IPS-11a (cell line): ENCODE data around the gene SERPINE3.

Experiments
- H3K4me3 ChIP-seq: one replicate; pipeline ENCODE4 v1.5.1; 2013; ENCODE audit warnings: low read depth, low read length, control low read depth

SERPINE3 gene

DNA sequence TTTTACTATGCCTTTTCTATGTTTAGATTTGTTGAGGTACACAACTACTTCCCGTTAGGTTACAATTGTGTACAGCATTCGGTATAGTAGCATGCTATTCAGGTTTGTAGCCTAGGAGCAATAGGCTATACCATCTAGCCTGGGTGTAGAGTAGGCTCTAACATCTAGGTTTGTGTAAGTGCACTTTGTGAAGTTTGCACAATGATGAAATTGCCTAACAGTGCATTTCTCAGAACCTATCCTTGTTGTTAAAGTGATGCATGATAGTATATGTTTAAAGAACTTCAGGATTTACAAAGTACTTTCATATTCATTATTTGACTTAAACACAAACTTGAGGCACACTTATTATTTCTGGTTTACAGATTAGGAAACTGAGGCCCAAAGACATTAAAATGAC lies 11.5 kb upstream of the SERPINE3 start:
- H3K4me3 ChIP-seq = no peak overlapping the region

DNA sequence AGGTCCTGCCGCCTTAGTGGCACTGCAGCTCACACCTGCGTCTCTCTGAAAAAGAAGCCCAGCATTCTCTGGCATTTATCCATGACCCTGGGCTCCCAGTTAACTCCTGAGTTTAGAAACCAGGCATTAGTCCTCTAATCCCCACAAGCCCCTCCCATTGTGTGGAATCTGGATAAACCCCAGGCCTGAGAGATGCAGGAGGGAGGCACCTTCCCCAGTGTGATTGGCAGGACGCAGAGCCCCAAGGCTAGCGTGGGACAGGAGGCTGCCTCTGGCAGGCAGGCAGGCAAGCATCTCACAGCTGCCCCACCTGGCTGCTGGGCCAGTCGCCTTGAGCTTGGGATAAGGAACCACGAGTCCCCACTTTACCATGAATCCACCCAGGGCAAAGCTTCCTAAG lies 11.0 kb upstream of the SERPINE3 start:
- no peak overlapping the region for H3K4me3 ChIP-seq

DNA sequence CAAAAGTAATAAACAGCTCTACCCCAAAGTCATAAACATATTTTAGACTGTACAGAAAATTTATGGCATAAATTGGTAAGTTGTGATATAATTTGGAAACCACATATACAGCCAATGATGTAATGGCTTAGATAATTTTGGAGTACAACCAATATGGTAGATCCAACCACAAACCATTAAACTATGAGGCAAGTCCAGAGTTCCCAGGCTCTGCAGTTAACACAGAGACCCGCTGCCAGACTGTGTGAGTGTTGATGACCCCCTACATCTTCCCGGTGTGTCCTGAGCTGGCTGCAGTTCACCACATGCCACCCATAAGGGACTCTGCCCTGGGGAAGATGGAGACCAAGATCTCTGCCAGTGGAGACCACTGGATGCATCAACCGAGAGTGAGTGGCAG lies 9.9 kb upstream of the SERPINE3 start:
- H3K4me3 ChIP-seq = no peak overlapping the region

DNA sequence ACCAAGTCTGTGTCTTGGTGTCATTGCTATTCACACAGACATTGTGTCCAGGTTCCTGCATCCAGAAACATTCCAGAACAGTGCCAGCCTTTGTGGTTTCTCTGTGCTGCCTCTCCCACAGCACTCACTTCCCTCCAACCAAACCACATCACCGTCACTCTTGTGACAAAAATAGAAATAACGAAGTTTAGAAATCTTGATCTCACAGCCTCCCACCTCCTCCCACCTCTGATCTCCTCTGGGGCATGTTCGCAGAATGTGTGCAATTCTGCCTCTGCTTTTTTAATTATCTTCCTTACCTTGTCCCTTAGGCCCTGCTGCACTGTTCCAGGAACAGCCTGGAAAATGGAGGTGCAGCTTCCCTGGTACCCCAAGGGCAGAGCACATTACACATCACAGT lies 8.7 kb upstream of the SERPINE3 start:
- H3K4me3 ChIP-seq = no peak overlapping the region

DNA sequence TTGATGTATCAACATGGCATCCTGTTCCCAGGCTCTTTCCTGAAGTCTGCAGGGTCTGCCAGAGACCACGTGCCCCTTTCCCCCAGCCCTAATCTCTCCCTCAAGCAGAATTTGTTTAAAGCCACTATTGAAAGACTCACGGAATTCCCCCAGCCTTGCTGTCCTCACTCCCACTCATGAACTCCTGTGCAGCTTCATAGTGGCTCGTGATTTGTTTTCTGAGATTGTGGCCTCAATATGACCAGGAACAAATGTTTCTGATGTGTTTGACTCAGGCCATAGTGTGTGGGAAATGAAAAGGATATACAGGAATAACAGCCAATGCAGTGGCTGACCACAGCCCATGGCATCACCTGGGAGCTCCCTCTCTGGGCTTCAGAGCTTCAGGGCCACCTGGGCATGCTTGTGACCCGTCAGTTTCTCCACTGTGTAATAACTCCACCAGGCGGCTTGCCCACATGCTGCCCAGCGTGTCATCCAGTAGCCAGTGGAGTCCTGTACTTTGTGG lies 8.1 kb upstream of the SERPINE3 start:
- no peak overlapping the region for H3K4me3 ChIP-seq

DNA sequence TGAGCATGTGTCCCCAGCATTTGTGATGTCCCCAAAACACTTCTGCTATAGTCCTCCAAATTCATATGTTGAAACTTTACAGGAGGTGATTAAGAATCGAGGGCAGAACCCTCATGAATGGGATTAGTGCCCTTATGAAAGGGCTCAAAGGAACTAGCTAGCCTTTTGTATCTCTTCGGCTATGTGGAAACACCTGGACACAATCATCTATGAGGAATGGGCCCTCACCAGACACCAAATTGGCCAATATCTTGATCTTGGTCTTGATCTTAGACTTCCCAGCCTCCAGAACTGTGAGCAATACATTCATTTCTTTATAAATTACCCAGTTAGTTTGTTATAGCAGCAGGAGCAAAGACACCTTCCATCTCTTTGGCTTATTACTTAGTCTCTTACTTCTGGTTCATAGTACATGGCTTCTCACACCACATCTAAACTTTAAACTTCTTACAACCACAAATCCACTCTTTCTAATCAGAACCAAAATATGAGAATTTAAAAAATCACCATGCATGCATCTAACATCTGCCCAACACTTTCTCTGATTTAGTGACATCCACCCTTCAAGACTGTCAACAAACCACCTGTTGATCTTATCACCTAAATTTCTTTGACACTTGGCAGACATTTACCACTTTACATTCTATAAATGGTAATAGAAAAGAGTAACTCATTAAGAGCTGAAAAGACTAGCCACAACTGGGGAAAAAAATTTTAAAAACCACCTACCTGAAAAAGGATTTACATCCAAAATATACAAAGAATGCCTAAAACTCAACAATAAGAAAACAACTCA lies 6.7 kb upstream of the SERPINE3 start:
- H3K4me3 ChIP-seq = no peak overlapping the region

DNA sequence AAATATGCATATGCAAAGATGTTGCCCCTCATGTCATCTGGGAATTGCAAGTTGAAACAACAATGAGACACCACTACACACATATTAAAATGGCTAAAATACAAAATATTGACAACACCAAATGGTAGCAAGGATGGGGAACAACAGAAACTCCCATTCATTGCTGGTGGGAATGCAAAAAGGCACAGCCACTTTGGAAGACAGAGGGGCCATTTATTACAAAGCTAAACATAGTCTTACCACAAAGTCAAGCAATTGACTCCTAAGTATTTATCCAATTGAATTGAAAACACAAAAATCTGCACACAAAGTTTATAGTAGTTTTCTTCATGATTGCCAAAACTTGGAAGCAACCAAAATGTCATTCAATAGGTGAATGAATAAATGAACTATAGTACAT lies 6.1 kb upstream of the SERPINE3 start:
- H3K4me3 ChIP-seq = no peak overlapping the region

DNA sequence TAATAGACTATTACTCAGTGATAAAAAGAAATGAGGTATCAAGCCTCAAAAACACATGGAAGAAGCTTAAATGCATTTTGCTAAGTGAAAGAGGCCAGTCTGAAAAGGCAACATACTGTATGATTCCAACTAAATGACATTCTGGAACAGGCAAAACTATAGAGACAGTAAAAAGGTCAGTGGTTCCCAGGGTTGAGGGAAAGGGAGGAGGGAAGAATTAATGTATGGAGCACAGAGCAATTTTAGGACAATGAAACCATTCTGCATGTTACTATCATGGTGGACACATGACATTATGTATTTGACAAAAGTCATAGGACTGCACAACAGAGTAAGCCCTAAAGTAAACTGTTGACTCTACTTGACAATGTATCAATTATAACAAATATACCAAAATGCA lies 5.7 kb upstream of the SERPINE3 start:
- no peak overlapping the region for H3K4me3 ChIP-seq

DNA sequence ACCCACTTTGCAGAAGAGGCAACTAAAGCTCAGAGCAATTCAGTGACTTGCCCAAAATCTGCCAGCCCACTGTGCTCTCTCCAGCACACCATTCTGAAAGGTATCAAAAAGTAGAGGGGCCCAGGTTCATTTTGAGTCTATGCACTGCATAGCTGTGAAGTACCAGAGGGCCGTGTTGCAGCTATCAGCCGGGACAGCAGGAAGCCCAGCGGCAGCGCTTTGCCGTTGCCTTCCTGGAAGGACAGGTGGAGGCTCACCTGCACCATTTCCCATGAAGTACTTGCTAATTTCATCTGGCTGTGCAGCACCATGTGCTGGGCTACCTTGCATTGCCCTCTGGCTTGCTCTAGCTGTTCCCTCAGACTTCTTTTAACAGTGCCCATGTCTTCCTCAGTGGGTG lies 2.7 kb upstream of the SERPINE3 start:
- H3K4me3 ChIP-seq = no peak overlapping the region

DNA sequence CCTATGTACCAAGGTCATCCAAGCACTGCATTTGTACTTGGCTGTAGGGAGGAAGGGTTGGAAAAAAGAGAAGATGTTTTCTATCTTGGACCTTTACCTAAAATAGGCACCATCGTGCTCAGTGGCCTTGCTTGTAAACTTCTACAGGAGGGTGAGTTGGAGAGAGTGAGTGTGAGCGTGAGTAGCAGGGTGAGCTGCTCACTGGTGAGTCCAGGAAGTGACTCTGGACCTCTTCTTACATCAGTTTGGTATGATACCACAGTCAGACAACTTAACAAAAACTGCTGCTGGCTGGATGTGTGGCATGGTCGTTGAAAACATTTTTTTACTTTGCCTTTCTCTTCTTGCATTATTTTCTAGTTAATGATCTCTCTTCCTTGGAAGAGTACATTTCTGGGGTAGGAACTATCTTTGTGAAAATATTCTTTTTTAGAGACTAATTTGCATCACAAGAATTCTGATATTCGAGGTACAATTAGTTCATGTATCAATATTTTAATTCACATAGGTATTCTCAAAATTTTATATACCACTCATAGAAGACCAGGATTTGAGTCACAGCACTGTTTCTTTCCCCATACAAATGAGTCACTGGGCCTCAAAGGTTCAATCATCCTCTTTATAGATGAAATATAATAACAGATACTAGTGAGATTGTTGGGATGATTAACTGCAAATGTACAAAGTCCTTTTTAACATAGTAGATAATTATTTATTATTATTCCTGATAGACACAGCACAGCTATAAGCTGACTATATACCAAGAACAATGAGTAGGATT lies 651 bp downstream of the SERPINE3 start:
- H3K4me3 ChIP-seq = no peak overlapping the region

DNA sequence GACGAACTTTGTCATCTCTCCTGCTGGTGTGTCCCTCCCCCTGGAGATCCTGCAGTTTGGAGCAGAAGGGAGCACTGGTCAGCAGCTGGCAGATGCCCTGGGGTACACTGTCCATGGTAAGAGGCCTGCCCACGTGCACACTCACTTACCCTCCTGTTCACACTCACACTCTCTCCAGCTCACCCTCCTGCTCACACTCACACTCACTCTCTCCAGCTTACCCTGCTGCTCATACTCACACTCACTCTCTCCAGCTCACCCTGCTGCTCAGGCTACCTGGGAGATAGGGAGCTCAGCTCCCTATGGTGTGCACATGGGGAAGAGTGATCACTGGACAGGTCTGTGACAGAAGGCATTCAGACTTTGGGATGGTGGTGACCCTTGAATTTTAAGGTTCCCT lies 1.7 kb downstream of the SERPINE3 start:
- H3K4me3 ChIP-seq = no peak overlapping the region

DNA sequence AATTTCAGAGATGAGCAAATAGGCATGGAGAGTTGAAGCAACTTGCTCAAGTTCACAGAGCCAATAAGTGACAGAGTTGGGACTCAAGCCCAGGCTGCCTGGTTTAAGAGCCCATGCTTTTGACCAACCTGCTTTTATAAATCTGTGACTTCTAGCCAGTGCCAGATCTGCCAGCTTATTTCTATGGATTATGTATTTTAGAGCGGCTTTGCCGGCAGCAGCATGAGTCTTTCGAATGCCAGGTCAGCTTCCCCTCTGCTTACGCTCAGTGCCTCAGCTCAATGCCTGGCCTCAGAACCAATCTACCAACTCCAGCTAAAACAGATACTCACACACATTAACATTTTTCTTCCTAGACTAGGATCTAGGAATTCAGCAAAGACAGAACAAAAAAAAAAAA lies 2.3 kb downstream of the SERPINE3 start:
- H3K4me3 ChIP-seq = no peak overlapping the region

DNA sequence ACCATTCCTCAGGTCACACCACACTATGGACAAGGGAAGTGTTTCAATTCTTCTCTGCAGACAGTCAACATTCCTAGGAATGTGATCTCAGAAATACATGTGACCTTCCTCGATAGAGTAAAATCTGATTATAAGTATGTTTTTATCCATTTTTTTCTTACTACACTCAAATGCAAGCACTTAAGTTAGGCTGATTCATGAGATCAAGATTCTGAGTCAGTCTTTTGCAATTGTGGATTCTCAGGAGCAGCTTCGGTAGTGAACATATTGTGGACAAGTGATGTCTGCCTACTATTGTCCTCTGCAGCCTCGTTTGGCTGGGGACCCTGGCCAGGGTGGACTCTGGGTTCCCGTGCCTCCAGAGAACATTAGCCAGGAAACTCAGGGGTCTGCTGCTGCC lies 3.2 kb downstream of the SERPINE3 start:
- no peak overlapping the region for H3K4me3 ChIP-seq

DNA sequence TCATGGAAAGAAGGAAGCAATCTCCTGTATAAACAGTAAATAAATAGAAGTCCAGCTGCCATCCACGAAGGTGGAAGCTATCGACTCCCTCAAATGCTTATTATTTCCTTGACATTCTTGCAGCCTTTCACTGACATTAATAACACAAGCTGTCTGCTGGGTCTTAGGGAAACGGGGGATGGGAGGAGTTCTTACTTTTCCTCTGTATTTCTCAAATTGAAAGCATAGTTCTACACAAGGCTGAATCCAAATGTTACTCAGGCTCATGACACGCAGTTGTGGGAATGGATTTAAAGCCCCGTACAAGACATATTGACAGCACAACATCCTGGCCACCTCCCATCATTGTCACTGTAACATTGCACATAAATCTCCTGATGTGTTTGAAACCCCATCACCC lies 4.0 kb downstream of the SERPINE3 start:
- H3K4me3 ChIP-seq = no peak overlapping the region

DNA sequence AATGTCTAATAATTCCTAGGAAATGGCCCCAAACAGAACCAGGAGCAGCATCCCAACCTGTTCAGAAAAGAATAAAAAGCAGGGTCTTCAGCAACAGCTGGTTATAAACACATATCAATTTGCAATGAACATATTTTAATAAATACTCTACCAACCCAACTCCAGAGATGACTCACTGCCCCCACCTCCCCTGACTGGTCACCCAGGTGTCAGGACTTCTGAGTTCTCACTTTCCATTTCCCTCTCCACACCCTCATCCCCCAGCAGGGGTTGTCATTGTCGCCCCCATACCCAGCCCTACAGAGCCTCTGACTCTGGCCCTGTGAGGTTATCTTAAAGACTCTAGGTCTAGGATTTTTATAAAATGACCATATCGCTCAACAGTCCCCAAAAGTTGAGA lies 6.9 kb downstream of the SERPINE3 start:
- no peak overlapping the region for H3K4me3 ChIP-seq

DNA sequence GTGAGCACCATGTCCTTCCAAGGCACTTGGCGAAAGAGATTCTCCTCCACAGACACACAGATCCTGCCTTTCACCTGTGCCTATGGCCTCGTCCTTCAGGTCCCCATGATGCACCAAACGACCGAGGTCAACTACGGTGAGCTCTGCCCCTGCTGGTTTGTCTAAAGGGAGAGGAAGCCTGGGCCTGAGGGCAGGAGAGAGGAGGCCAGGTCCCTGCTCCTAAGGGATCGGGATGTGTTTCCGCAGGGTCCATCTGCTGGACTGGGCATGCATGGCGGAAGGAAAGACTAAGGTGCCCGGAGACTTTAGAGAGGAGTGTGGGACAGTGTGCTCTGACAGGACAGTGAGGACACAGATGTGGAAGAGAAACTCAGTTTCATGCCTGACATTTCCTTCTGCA lies 7.6 kb downstream of the SERPINE3 start:
- H3K4me3 ChIP-seq = no peak overlapping the region

DNA sequence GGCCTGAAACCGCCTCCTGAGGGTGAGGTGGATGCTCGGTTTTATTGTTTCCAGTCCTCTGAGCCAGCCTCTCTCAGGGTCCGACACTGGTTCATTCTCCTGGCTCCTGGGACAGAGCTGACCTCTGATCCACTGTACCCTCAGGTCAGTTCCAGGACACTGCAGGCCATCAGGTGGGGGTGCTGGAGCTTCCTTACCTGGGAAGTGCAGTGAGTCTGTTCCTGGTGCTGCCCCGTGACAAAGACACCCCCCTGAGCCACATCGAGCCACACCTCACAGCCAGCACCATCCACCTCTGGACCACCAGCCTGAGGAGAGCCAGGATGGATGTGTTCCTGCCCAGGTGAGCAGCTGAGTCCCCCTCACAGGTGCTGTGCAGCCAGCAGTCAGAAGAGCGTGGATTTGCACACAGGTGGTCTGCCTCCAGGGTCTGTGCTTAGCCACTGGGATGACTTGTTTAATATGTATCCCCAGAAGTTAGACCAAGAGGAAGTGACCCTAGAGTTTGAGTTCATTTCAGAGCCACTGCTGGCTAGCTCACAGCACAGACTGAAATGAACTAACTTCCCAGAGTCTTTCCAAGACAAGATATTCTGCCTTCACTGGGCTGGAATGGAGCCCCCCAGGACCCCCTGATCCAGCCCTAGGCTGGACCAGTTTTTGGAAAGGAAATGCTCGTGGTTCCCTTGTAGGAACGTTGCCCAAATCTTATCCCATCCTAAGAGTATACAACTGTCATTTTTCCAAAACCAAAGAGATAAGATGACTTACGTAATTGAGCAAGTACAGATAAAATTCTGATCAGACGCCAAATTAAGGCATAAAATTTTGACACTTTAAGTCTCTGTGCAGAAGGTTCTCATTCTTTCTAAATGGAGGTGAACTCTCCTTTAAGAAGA lies 8.8 kb downstream of the SERPINE3 start:
- no peak overlapping the region for H3K4me3 ChIP-seq

DNA sequence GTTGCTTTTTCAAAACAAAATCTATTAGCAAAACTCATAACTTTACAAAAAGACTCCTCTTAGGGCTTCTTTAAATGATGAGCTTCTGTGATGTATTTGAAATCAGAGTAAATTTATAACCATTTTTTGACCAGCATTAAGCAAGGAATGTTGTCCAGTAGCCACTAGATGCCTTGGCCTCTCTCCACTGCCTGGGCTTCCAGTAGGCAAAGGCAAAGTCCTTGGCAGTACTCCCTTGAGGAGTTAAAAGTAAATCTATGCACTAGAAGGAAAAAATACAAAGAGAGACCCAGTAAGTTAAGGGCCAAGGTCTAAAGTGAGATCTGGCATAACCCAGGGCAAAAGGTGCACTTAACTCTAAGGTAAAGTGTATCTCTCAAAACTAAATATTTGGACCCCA lies 9.5 kb downstream of the SERPINE3 start:
- no peak overlapping the region for H3K4me3 ChIP-seq

DNA sequence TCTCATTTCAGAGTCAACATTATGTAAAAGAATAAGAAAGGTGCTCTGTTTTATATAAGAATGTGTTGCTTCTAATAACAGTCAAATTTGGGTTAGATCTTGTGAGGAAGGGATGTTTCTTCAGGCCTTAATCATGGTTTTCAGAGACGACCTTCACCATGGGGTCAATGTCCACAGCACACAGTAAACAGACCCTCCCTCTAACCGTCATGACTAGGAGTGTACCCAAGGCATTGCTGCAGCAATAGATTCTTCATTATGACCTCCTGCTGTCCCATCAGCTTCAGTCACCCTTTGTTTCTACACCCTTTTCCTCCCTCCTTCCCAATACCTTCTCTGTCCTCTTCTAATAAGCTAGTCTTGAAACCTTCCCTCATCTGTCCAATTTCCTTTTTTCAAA lies 15.7 kb downstream of the SERPINE3 start:
- H3K4me3 ChIP-seq = no peak overlapping the region

DNA sequence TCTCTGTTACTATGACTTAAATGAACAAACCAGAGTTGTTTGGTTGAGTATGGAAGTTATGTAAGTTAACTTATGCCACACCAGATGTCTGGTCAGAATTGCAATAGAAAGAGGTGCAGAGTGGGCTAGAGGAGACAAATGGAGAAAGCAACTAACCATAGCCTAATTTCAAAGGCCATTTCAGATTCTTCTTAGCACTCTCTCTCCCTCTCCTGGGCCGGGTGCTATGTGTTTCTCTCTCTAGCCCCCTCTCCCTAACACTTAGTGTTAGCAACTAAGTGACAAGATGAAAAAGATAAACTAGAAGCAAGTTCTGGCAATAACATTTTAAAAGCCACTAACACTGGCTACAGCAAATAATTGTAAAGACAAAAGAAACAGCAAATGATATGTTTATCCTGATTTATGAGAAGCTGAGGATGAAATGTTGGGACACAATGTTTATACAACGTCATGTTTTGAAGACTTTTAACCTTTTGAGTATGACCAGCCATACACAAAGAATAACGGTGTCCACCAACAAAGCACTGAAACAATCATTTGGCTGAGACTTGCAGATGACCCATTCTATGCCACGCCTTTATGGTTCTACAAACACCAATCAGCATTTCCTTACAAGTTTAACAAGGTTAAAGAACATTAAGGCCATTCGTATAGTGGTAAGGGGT lies 18.6 kb downstream of the SERPINE3 start:
- no peak overlapping the region for H3K4me3 ChIP-seq

DNA sequence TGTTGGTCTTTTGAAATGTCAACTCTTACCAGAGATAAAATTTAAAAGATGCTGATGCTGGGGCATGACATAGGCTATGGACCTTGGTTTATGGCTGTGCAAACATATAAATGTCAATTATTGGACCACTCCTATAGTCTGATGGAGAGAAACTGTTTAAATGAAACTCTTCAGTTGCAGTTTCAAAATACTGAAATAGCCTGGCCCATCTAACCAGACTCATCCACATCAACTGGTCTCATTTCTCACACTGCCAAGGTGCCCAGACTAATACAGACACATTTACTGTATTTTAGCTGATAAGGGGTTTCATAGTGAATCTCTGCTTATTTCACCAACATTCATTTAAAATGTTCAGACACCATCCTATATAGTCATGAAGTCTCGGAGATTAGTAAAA lies 19.9 kb downstream of the SERPINE3 start:
- no peak overlapping the region for H3K4me3 ChIP-seq
